Endothelial cell of umbilical vein (primary cell): ENCODE measurements around the gene ST6GALNAC4. TPM values are rescaled to one million over a fixed set of nuclear protein-coding genes. Genes with fewer than 3 reads are reported as not detected.

Experiments
- BruUV-seq: library from RNA; stranded (reverse); fragments of 400-500 nt; replicated peaks from 2 replicates; lab custom pipeline; 2021; lab: Mats Ljungman, UMichigan
- CTCF ChIA-PET: fragments of 300-600, 350-600 bp; sonication (Branson Sonifier 250); formaldehyde crosslinking; loops from one replicate; lab custom pipeline; 2021; ENCODE audit warnings: antibody characterized with exemption, inconsistent platforms; lab: Charles Lee
- POLR2A ChIA-PET: fragments of 300-600, 350-600 bp; sonication (Branson Sonifier 250); formaldehyde crosslinking; loops from one replicate; lab custom pipeline; 2021; ENCODE audit warnings: antibody characterized with exemption, inconsistent platforms; lab: Charles Lee
- DNase-seq: peaks from one replicate; pipeline ENCODE4 v3.0.0-alpha.2; 2011; ENCODE audit warnings: low read depth, low spot score
- FAIRE-seq: peaks from 2 replicates; lab custom pipeline; 2011; peaks lifted over from hg19 to GRCh38; lab: Jason Lieb, UNC
- H2AFZ ChIP-seq: 2 replicates; pipeline ENCODE4 v1.6.0; 2012; ENCODE audit warnings: low read depth, low read length, control low read depth, inconsistent platforms
- H3K27ac ChIP-seq: 2 replicates; pipeline ENCODE4 v1.5.1; 2011; ENCODE audit warnings: low read depth, mild to moderate bottlenecking, control low read depth, low read length, moderate library complexity; ENCODE audit not compliant: insufficient read depth
- H3K27me3 ChIP-seq, 2 experiments: 2 replicates each; pipeline versions ENCODE4 v1.6.0 to v1.6.1; 2011; ENCODE audit warnings: low read length in 2 of 2, mixed read lengths in 1 of 2; ENCODE audit not compliant: control insufficient read depth in 2 of 2, insufficient read depth in 2 of 2
- H3K36me3 ChIP-seq, 2 experiments: 2 replicates in 1 of 2; 3 replicates in 1 of 2; pipeline ENCODE4 v1.5.1; 2011; ENCODE audit warnings: low read length in 2 of 2, mild to moderate bottlenecking in 1 of 2, moderate library complexity in 1 of 2; ENCODE audit not compliant: control insufficient read depth in 2 of 2, insufficient read depth in 2 of 2; ENCODE audit errors: extremely low read depth in 1 of 2
- H3K4me1 ChIP-seq: 3 replicates; pipeline ENCODE4 v1.5.1; 2011; ENCODE audit warnings: mild to moderate bottlenecking, low read length; ENCODE audit not compliant: control insufficient read depth, insufficient read depth; ENCODE audit errors: extremely low read depth
- H3K4me2 ChIP-seq: 2 replicates; pipeline ENCODE4 v1.6.1; 2011; ENCODE audit warnings: low read length, control low read depth, mixed read lengths; ENCODE audit not compliant: insufficient read depth
- H3K4me3 ChIP-seq, 3 experiments: fragments of 200-600 bp in 1 of 3; sonication (generic), shearing (Covaris generic) in 1 of 3; replicated peaks in 1 of 3; 2 replicates each; pipeline ENCODE4 v1.5.1; 2011 to 2016; ENCODE audit warnings: control low read depth in 3 of 3, low read length in 3 of 3, mild to moderate bottlenecking in 2 of 3, inconsistent platforms in 1 of 3, low read depth in 1 of 3, moderate library complexity in 1 of 3; ENCODE audit not compliant: insufficient read depth in 1 of 3
- H3K79me2 ChIP-seq: 2 replicates; pipeline ENCODE4 v1.6.0; 2012; ENCODE audit warnings: low read length, inconsistent platforms; ENCODE audit not compliant: control insufficient read depth, insufficient read depth
- H3K9ac ChIP-seq: replicated peaks from 2 replicates; pipeline ENCODE3; 2011; ENCODE audit warnings: low read length, control low read depth; ENCODE audit not compliant: insufficient read depth; ENCODE audit errors: extremely low read depth
- H3K9me1 ChIP-seq: replicated peaks from 3 replicates; pipeline ENCODE4 v1.6.0; 2011; ENCODE audit warnings: mild to moderate bottlenecking, low read length; ENCODE audit not compliant: control insufficient read depth, insufficient read depth; ENCODE audit errors: extremely low read depth
- H3K9me3 ChIP-seq: replicated peaks from 2 replicates; pipeline ENCODE4 v1.5.1; 2012; ENCODE audit warnings: low read length, inconsistent platforms; ENCODE audit not compliant: control insufficient read depth, insufficient read depth
- H4K20me1 ChIP-seq: replicated peaks from 2 replicates; pipeline ENCODE3; 2011; ENCODE audit warnings: mild to moderate bottlenecking, low read length; ENCODE audit not compliant: control insufficient read depth, insufficient read depth; ENCODE audit errors: extremely low read depth
- CTCF ChIP-seq, 2 donors: IDR thresholded peaks; 1 replicate in 1 of 2; 2 replicates in 1 of 2; pipeline ENCODE4 v1.5.1; 2011; ENCODE audit warnings: low read length in 2 of 2, mild to moderate bottlenecking in 2 of 2, moderate library complexity in 2 of 2, control low read depth in 1 of 2, inconsistent platforms in 1 of 2, low read depth in 1 of 2; ENCODE audit not compliant: insufficient read depth in 1 of 2; ENCODE audit errors: extremely low read depth in 1 of 2
- EZH2 ChIP-seq: IDR thresholded peaks from 2 replicates; pipeline ENCODE4 v1.6.1; 2012; ENCODE audit warnings: borderline replicate concordance, low read depth, mild to moderate bottlenecking, moderate library complexity, low read length, inconsistent platforms; ENCODE audit not compliant: severe bottlenecking
- FOS ChIP-seq: IDR thresholded peaks from 2 replicates; pipeline ENCODE4 v1.6.1; 2011; ENCODE audit warnings: mild to moderate bottlenecking, low read length, moderate library complexity, borderline replicate concordance; ENCODE audit not compliant: insufficient read depth
- GATA2 ChIP-seq: IDR thresholded peaks from 2 replicates; pipeline ENCODE4 v1.7.0; 2011; ENCODE audit warnings: low read depth, mild to moderate bottlenecking, moderate library complexity, mixed read lengths, low read length; ENCODE audit not compliant: insufficient read length, insufficient read depth
- JUN ChIP-seq: IDR thresholded peaks from 2 replicates; pipeline ENCODE4 v1.6.1; 2011; ENCODE audit warnings: borderline replicate concordance, low read depth; ENCODE audit not compliant: insufficient read length, insufficient read depth
- MYC ChIP-seq: IDR thresholded peaks from one replicate; pipeline ENCODE4 v1.6.1; 2011; ENCODE audit warnings: mild to moderate bottlenecking, low read depth, low read length
- POLR2A ChIP-seq: IDR thresholded peaks from 2 replicates; pipeline ENCODE4 v1.6.1; 2012; ENCODE audit warnings: low read depth, mild to moderate bottlenecking, control low read depth, low read length
- POLR2AphosphoS5 ChIP-seq: IDR thresholded peaks from 2 replicates; pipeline ENCODE4 v1.6.1; 2012; ENCODE audit warnings: low read depth, mild to moderate bottlenecking, control low read depth, low read length, moderate library complexity; ENCODE audit not compliant: insufficient read depth
- dilution Hi-C: fragments of 300-500 bp; cut with MboI; formaldehyde crosslinking; loops from one replicate; pipeline ENCODE4 v1.15.0; 2019; ENCODE audit warnings: low sequenced_read_pairs; ENCODE audit not compliant: extremely low pct_ligation_motif_present
- intact Hi-C: fragments of 100-400 bp; cut with micrococcal nuclease; formaldehyde crosslinking; loops from one replicate; pipeline ENCODE4 v1.10.0; 2022
- polyA plus RNA-seq, 4 experiments: library from polyadenylated mRNA; depleted of rRNA in 3 of 4; stranded (reverse) in 3 of 4; unstranded in 1 of 4; fragments of >200 nt; gene quantifications; 2 replicates each; pipeline versions ENCODE4 v1.2.1 to v1.2.3, GENCODE V29; 2011 to 2012; ENCODE audit warnings: missing spikeins in 1 of 4
- total RNA-seq: library from RNA; stranded (reverse); gene quantifications from 2 replicates; pipeline ENCODE4 v1.2.3, GENCODE V29; 2021
- TF ChIP-seq, protein P1 (sequence below): IDR thresholded peaks from 2 replicates; pipeline ENCODE4 v1.6.1; 2011; ENCODE audit not compliant: insufficient read depth, insufficient read length

Gene ST6GALNAC4
- total and polyA plus RNA-seq, 2 donors (not counting 3 experiments of a cell fraction or from before 2014, with no cell fraction given) = 45.9 to 85.3 TPM

GRCh38 chr9:127929625-127929979 lies 12.8 kb upstream of the ST6GALNAC4 start:
- POLR2A ChIA-PET = no interaction called here
- Histone ChIP-seq H3K4me3 (no peak overlapping the region), H3K27ac (no peak overlapping the region), H3K4me2 (no peak overlapping the region), H3K9me3 (no peaks in the 10 kb centered on the region), H3K27me3 (peaks cover 3 to 6% of the 10 kb centered on the region in 2 experiments), H3K36me3 (no peaks in the 10 kb centered on the region), H2AFZ (no peak overlapping the region), H3K79me2 (no peaks in the 10 kb centered on the region), H3K4me1 (peaks cover 17% of the 10 kb centered on the region), H4K20me1 (no peaks in the 10 kb centered on the region), H3K9me1 (no peaks in the 10 kb centered on the region), H3K9ac (no peak overlapping the region)
- intact Hi-C loops = no loop called here
- TF ChIP-seq JUN (no peak), POLR2A (no peak), MYC (no peak)
- FAIRE-seq = no peak
- BruUV-seq = no TSS peak
- dilution Hi-C loops = no loop called here
- DNase-seq = no peak
- CTCF ChIA-PET = interaction anchor here (1.1 to 2.4 kb wide), 5 partner anchors 8 to 188 kb away, joined by 3 to 9 read pairs (median 7); no protein-coding TSS in a partner anchor

GRCh38 chr9:127928676-127929624 lies 12.1 kb upstream of the ST6GALNAC4 start:
- H2AFZ ChIP-seq = no peak overlapping the region
- H3K9ac ChIP-seq = no peak overlapping the region
- no peaks in the 10 kb centered on the region for H3K9me1 ChIP-seq
- ChIA-PET CTCF (interaction anchor here (1.2 to 2.4 kb wide), 3 partner anchors 10 to 106 kb away, joined by 3 to 9 read pairs (median 5); no protein-coding TSS in a partner anchor), POLR2A (no interaction called here)
- FAIRE-seq (no peak), DNase-seq (no peak)
- TF ChIP-seq CTCF (IDR thresholded peaks at IDR 0.05; ENCODE audit: extremely low read depth in 1 of 2, insufficient read depth in 1 of 2, low read depth in 1 of 2, low read length in 2 of 2) = no peak
- TF ChIP-seq MYC = no peak
- no peak for TF ChIP-seq JUN
- TF ChIP-seq GATA2 = no peak
- no peak for TF ChIP-seq FOS
- TF ChIP-seq POLR2A = no peak
- no peak for TF ChIP-seq POLR2AphosphoS5
- no peak for TF ChIP-seq EZH2
- TF ChIP-seq, protein P1, sequence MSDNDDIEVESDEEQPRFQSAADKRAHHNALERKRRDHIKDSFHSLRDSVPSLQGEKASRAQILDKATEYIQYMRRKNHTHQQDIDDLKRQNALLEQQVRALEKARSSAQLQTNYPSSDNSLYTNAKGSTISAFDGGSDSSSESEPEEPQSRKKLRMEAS = no peak
- H3K79me2 ChIP-seq = no peaks in the 10 kb centered on the region
- BruUV-seq = no TSS peak
- intact Hi-C loops = no loop called here
- H3K4me3 ChIP-seq = no peak overlapping the region
- no peaks in the 10 kb centered on the region for H4K20me1 ChIP-seq
- H3K27me3 ChIP-seq = peaks cover 3 to 6% of the 10 kb centered on the region in 2 experiments
- no peaks in the 10 kb centered on the region for H3K9me3 ChIP-seq
- no peak overlapping the region for H3K27ac ChIP-seq
- H3K4me2 ChIP-seq = no peak overlapping the region
- dilution Hi-C loops = no loop called here
- no peaks in the 10 kb centered on the region for H3K36me3 ChIP-seq
- peaks cover 17% of the 10 kb centered on the region for H3K4me1 ChIP-seq
